GM19467 (cell line): Measurements from ENCODE around the gene SAMD10.
"Not testable (repeated sequence)": the region's sequence is repeated elsewhere in the genome, so short reads cannot be mapped to it uniquely, and the experiment has no call there.

Experiments
- ATAC-seq: cut with Tn5 transposase; IDR thresholded peaks from one replicate; pipeline ENCODE4 v1.9.1; 2021; ENCODE audit warnings: mild to moderate bottlenecking, moderate library complexity; ENCODE audit not compliant: unreplicated experiment

The SAMD10 gene

GRCh38 chr20:64003960-64004725 lies 24.7 kb upstream of the SAMD10 start:
- ATAC-seq = no peak

- ATAC-seq = no peak
Observed at GRCh38 chr20:64001607-64002011, 22.2 kb upstream of the SAMD10 start.

DNA sequence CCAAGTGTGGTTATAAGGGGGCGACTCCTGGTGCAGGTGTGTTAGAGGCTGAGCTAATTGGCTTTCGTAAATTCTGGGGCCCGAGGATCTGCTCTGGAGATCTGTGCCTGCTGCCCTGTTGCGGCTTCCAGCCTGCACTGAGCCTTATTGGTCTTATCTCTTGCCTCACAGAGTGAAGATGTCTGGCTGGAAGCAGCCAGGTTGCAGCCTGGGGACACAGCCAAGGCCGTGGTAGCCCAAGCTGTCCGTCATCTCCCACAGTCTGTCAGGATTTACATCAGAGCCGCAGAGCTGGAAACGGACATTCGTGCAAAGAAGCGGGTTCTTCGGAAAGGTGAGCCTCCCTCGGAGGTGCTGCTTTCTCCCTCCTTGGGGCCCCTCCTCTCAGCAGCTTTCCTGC lies 21.5 kb upstream of the SAMD10 start:
- ATAC-seq = no peak

GRCh38 chr20:63982937-63983336 lies 3.5 kb upstream of the SAMD10 start:
- no peak for ATAC-seq

DNA sequence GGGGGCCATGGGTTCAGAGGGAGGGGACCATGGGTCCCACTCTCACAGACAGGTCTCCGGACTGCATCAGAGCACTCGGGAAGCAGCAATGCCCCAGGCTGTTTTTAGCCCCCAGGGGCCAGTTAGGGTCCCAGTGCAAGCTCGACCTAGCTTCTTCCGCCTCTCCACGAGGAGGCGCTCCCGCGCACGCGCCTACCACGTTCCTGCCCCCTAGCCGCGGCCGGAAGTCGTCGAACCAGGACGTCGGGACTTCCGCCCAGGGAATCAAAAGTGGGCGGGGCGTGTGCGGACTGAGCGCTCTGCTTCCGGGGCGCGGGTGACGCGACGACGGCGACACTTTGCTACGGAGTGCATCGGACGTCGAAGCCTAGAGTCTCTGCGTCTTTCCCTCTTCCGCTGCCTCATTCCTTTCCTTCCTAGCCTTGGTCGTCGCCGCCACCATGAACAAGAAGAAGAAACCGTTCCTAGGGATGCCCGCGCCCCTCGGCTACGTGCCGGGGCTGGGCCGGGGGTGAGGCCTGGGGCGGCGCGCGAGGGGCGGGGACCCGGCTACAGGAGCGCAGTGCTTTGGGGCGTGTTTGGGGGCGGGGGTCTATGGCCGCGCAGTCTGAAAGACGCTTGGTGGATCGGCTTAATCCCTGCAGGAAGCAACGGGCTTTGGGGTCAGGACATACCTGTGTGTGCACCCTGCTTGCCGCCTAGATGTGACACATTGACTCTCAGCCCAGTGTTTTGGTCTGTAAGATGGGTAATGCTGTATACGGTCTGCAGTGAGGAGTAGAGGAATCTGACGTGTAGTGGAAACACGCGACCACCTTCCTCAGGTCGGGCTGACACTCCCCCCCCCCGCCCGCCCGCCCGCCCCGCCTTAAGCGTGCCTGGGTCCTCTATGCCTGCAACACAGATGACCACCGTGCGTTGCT lies 1.6 kb upstream of the SAMD10 start, which contains the start of gene PRPF6:
Gene PRPF6 (plus strand): TSS at position 327 of the 923 bp plus-strand sequence. CDS start 114 bp downstream, at position 441.
- ATAC-seq = peak; percentile 54

GRCh38 chr20:63980317-63980805 lies 919 bp upstream of the SAMD10 start:
- ATAC-seq = no peak

DNA sequence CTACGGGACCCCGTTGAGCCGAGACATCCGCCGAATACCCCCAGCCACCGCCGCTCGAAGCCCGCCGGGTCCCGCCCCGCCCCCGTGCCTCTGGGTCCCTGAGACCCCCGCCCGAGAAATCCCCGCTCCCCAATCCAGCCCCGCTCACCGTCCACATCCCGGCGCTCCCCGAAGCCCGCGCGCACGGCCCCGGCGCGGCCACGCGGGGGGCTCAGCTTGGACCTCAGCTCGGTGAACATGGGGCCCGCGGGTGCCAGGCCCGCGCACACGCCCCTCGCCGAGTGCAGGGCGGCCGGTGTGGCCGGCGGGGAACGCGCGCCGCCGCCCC lies 249 bp downstream of the SAMD10 start:
- no peak for ATAC-seq

DNA sequence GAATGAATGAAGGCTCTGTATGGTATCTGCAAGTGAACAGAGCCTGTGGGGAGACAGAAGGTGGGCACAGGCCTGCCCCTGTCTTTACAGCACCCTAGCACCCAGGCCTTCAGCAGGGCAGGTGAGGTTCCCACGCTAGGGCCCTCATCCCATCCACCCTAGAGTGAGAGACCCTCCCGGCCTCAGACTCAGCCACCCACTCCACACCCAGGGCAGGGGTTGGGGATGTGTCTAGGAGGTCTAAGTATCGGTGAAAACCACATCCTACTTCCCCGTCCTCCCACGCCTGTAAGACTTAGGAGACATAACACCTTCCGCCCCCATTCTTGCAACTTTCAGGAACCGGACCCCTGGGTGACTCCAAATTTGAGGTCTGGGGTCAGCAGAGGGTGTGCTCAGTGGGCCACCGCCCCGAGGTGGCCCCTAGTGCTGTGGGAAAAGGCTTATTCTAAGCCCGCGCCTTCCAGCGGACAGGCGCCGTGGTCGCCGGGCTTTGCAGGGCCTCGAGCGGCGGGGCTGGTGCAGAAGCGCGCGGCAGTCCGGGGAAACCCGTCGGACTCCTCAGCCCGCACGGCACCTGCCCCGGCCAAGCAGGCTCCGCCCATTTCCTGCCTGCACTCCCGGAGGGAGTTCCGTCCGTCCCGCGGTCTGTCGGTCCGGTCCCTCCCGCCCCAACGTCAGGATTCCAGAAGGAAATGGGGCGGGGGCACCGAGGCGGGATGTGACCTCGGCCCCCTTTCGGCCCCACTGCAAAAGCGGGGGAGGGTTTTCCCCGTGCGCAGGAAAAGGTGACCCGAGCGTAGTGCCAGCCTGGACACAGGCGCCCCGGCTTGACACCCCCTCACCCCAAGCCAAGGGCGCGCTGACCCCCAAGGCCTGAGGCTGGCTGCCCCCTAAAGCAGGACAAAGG lies 868 bp downstream of the SAMD10 start:
- ATAC-seq = peak; percentile 36

GRCh38 chr20:63977739-63978276 lies 1.6 kb downstream of the SAMD10 start:
- no peak for ATAC-seq

- no peak for ATAC-seq
Observed at GRCh38 chr20:63976980-63977738, 2.3 kb downstream of the SAMD10 start.

- ATAC-seq = not testable (repeated sequence)
Observed at GRCh38 chr20:63976511-63976910, 2.9 kb downstream of the SAMD10 start.

DNA sequence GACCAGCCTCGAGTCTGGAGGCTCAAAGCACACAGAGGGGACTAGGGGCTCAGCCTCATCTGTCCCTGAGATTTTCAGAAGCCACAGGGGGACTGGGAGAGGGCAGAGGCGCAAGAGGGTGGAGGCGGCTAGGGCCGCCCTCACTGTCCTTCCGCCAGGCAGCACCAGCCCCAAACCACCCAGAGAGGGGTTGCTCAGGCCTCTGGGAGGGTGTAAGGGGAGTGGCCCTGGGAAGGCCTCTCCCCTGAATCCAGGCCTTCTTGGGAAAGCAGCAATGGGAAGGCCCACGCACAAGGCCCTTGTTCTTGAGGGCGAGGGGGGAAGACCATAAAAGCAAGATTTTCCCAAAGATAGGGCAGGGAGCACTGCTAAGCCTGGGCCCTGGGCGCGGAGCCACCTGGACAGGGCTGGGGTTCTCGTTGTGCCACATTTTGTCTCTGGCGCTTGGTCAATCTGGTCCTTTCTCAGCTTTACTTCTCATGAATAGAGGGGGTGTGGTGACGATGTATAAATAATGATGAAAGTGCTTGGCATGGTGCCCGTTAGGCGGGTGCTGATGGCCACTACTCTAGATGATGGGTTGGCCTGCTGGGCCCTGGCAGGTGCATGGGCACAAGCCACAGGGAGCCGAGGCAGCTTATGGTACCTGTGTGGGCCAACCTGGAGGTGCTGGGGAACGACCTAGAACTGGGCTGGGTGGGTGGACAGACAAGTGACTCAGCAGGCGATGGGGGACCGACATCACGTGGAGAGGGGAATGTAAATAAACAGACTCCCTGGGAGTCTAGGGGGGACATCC lies 4.8 kb downstream of the SAMD10 start:
- no peak for ATAC-seq

GRCh38 chr20:63973636-63974401 lies 5.6 kb downstream of the SAMD10 start:
- no peak for ATAC-seq

DNA sequence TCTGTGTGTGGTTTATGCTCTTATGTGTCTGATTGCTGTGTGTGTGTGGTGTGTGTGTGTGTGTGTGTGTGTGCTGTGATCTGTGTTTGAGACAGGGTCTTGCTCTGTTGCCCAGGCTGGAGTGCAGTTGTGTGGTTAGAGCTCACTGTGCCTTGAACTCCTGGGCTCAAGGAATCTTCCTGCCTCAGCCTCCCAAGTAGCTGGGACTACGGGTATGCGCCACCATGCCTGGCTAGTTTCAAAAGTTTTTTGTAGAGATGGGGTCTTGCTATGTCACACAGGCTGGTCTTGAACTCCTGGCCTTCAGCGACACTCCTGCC lies 6.3 kb downstream of the SAMD10 start:
- no peak for ATAC-seq

DNA sequence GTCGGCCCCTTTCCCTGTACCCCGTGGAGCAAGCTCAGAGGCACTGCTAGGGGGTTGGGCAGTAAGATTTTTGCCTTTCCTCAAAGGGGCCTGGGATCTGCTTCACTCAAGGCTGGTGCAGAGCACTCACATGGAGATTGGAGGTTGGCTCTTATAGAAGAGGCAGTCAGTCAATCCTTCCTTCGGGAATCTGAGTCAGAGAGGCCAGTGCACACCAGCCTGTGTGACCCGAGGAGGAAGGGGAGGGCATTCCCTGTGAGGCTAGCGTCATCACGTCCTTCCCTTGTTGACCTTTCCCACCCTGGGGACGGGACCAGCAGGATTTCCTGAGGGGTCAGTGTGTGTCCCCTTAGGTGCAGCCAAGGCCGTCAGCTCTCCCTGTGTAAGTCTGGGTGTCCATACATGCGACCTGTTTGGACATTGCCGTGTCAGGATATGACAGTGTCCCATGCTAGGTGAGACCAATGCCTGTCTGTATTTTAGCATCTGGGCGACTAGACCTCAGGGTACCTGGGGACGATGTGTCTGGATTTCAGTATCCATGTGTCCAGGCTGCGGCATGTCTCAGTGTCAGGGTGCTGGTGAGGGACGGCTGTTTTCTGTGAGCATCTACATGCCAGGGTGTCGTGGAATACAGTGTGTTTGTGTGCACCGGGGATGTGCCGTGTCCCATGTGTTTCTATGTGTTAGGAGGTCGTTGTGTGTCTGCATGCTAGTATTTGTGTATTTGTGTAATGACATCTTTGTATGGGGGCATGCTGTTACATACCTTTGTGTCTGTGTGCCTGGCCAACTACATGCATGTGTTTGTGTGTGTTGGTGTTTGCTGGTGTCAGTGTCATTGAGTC lies 6.9 kb downstream of the SAMD10 start:
- ATAC-seq = no peak

- not testable (repeated sequence) for ATAC-seq
Observed at GRCh38 chr20:63971960-63972311, 7.5 kb downstream of the SAMD10 start.

- ATAC-seq = no peak
Observed at GRCh38 chr20:63970714-63971431, 8.6 kb downstream of the SAMD10 start.
